Astrocyte of the hippocampus (primary cell): Measurements from ENCODE around the gene MMP28.

Experiments
- DNase-seq: peaks from one replicate; pipeline ENCODE4 v3.0.0; 2011; ENCODE audit warnings: low read depth, low spot score

The MMP28 gene, protein sequence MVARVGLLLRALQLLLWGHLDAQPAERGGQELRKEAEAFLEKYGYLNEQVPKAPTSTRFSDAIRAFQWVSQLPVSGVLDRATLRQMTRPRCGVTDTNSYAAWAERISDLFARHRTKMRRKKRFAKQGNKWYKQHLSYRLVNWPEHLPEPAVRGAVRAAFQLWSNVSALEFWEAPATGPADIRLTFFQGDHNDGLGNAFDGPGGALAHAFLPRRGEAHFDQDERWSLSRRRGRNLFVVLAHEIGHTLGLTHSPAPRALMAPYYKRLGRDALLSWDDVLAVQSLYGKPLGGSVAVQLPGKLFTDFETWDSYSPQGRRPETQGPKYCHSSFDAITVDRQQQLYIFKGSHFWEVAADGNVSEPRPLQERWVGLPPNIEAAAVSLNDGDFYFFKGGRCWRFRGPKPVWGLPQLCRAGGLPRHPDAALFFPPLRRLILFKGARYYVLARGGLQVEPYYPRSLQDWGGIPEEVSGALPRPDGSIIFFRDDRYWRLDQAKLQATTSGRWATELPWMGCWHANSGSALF

DNA sequence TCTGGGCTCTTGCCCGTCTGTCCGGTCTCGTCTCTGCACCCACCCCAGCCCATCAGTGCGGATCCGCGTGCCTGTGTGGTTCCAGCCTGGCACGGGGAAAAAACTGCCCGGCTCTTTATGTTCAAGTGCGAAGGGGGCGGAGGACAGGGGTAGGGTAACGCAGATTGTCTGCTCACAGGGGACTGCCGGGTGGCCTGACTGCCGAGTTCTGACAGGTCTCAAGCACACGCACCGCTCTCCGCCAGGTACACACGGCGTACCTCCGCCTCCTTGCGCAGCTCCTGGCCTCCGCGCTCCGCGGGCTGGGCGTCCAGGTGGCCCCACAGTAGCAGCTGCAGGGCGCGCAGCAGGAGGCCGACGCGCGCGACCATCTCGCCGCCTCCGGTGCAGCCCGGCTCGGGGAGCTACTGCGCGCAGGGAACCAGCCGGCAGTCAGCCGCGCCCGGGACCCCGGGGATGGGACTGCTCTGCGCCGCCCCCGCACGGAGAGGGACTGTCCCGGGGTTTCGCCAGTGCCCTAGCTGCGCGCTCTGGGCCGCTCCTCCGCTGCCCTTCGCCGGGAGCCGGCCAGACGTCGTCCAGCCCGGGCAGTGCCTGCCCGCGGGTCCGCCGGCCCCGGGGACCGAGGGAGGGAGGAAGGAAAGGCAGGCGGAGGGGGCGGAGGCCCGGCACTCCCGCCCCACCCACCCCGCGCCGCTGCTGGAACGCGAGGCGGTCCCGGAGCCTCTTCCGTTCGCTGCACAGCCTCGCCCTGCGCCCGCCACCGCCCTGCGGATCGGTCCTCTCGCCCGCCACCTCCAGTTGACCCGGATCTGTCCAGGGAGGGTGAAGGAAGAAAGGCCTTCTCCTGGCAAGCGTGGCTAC, at the start of gene MMP28:
MMP28 (minus strand) TSS at position 635 of the 864 bp plus-strand sequence; CDS start at position 371, 264 bp downstream.
- DNase-seq, result peak; percentile 60

DNA sequence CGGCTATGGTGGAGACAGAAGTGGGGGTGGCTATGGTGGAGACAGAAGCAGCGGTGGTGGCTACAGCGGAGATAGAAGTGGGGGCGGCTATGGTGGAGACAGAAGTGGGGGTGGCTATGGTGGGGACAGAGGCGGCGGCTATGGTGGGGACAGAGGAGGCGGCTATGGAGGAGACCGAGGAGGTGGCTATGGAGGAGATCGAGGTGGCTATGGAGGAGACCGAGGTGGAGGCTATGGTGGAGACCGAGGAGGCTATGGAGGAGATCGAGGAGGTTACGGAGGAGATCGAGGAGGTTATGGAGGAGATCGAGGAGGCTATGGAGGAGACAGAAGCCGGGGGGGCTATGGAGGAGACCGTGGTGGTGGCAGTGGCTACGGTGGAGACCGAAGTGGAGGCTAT, 49.1 kb upstream of the MMP28 start:
- DNase-seq, result no peak

DNA sequence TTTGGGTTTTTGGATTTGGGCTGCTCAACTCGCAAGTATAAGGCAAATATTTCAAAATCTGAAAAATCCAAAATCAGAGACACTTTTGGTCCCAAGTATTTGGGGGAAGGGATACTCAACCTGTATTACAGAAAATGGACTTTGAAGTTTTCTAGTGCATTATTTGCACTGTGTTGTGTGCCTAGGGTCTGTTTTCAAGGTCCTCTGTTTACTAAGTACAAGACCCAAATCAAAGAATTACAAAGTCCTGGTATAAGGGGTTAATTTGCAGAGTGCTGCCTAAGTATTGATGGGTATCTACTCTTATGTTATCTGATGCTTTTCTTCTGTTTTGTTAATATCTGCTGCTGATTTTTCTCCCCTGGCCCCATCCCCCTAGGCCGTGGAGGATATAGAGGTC, 48.3 kb upstream of the MMP28 start:
- no peak for DNase-seq

DNA sequence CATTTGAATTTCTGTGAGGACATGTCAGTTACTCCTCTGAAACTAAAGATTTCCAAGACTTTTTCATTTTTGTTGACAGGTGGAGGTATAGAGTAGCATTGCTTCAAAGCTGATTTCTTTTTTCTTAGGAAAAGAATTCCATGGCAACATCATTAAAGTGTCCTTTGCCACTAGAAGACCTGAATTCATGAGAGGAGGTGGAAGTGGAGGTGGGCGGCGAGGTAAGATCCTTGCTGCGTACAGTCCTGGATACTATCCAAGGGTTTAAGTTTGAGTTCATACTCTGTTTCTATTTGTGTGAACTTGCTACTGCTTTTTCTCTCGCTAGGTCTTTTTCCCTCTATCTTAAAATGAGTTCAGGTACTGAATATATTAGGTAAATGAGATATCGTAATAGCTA, 46.8 kb upstream of the MMP28 start:
- no peak for DNase-seq

DNA sequence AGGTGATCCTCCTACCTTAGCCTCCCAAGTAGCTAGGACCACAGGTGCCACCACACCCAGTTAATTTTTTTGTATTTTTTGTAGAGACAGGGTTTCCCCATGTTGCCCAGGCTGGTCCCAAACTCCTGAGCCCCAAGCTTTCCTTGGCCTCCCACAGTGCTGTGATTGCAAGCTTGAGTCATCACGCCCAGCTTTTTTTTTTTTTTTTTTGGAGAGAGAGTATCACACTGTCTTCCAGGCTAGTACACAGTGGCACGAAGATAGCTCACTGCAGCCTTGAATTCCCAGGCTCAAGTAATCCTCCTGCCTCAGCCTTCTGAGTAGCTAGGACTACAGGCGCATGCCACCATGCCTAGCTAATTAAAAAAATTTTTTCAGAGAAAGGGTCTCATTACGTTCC, 46.1 kb upstream of the MMP28 start:
- DNase-seq, result no peak

DNA sequence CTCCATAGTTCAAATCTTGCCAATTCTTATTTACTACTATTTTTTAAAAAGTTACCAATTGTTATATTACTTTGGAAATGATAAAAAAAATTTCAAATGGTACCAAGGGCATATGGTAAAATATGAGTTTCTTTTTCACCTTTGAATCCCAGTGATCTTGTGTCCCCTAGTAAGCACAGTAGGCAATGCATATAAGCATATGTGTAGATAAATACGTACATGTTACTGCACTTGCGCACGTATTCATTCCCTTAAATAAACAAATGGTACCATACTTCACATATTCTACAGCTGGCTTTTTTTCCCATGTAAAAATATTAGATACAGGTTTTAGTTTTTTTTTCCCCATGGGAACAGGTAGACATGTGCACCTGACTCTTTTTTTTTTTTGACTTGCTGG, 45.7 kb upstream of the MMP28 start:
- DNase-seq, result no peak

DNA sequence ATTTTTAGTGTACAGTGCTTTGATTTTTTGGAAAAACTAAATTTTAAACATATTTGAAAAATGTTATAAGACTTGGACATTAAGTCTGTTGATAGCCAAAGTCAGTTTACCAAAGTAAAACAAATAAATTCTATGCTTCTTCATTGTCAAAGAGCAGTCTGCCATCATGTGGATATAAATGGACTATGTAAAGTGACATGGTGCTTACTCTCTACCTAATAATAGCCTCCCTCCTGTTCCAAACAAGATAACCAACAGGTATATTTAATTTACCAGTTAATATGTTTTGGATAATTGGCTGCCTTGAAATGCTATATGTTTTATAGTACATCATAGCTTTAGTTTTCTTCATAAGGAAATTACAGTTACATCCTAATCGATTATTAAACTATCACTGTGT, 29.8 kb upstream of the MMP28 start:
- no peak for DNase-seq

DNA sequence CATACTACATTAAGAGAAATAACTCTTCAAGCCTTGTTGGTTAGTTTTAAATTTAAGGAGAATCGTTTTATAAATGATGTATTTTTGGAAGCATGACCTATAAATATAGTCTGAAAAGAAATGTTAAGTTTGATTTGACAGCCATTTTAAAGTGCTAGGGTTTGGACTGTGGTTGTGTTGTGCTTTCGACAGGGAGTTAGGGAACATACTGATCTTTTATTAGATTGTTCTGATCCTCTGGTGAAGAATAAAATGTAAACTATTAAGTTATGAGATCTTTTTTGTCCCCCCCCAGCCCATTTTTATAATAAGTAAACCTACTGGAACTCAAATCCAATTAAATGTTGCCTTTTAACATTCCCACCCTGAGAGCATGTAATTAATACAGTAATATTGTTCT, 25.9 kb upstream of the MMP28 start:
- DNase-seq, result no peak

DNA sequence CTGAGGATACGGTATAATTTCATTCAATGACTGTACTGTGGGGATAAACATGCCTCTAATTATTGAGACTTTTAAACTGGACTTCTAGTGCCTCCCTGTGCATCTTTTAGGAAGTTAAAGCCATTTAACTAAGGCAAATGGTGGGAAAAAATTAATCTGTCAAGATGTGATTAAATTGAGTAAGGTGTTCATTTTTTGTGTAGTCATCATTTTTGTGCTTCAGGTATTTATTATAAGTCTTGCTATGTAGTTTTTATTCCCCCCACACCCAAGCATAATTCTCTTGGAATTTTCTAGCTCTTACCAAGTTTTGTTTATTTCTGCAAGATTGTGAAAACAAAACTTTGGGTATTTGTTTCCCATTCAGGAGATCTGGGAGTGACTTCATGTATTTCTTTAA, 24.0 kb upstream of the MMP28 start:
- no peak for DNase-seq

DNA sequence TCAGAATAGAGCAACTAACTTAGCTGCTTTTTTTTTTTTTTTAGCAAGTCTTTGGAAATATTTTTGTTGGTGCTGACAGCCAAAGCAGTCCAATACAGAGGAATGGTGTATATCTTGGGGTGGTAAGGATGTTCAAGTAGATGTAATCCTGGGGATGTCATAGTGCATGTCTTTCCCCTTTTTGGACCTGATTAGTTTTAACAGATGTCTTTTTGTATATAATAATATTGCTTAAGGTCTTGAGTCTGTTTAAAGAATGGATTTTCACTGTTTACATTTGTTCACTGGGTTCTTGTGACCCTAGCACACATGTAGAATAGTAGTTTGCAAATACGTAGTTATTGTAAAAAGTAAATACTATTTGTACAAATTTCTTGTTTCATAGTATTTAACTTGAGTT, 21.8 kb upstream of the MMP28 start:
- no peak for DNase-seq

DNA sequence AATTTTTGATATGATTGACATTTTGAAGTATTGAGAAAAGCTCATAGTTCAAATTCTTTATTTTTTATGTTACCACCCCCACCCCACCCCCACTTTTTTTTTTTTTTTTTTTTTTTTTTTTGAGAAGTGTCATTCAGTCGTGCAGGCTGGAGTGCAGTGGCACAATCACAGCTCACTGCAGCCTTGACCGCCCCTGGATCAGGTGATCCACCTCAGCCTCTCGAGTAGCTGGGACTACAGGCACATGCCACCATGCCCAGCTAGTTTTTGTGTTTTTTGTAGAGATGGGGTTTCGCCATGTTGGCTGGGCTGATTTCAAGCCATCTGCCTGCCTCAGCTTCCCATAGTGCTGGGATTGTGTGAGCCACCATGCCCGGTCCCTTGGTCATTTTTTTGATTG, 21.3 kb upstream of the MMP28 start:
- no peak for DNase-seq

DNA sequence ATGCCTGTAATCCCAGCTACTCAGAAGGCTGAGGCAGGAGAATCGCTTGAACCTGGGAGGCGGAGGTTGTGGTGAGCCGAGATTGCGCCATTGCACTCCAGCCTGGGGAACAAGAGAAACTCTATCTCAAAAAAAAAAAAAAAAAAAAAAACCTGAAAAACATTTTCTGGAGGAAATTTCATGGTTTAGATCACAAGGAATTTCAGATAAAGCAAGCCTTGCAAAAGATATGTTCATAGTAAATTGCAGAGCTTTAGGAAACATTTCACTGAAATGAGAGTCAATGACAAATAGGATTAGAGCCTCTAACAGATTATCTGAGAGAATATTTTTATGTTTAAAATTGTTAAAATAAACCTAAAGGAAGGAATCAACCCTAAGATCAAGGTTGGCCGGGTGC, 17.0 kb upstream of the MMP28 start:
- DNase-seq, result no peak

DNA sequence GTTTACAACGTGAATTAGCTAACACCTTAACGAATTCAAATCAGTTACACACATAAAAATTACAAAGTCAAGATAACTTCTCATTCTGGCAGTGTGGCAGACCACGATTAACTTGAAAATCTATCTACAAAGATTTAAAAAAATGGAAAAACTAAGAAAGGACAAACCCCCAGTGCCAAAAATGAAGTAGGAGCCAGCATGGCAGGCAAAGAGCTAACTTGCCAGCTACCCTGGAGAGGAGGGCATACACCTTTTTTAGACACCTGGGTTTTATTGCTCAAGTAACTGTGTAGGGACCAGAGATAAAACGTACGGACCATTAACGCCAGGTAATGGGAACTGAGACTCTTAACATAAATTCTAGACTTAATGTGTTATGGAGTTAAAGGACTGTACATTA, 16.3 kb upstream of the MMP28 start:
- no peak for DNase-seq

DNA sequence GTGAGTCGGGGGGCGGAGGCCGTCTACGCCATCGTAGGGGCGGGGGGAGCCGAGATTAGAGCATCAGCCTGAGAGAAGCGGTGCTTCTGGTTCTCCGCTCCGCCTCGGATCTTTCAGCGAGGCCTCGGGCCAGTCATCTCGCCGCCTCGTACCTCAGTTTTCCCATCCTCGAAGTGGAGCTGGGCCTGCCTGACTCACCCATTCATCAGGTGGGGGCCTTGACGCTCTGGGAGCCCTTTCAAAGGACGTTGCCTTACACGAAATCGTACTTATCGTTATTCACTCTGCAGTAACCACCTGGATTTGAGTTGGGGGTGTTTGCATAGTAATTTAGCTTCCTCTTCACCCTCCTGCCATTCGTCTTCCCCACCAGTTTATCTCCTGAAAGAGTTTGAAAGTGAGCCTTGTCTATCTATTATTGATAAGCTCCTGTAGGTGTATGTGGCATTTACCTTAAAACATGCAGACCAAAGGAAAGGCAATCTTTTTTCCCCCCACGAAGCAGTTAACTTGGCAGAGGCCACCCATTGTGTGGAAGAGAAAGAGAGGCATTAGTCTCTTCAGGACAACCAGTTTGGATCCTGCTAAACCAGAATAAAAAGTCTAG, 14.5 kb upstream of the MMP28 start:
- no peak for DNase-seq

DNA sequence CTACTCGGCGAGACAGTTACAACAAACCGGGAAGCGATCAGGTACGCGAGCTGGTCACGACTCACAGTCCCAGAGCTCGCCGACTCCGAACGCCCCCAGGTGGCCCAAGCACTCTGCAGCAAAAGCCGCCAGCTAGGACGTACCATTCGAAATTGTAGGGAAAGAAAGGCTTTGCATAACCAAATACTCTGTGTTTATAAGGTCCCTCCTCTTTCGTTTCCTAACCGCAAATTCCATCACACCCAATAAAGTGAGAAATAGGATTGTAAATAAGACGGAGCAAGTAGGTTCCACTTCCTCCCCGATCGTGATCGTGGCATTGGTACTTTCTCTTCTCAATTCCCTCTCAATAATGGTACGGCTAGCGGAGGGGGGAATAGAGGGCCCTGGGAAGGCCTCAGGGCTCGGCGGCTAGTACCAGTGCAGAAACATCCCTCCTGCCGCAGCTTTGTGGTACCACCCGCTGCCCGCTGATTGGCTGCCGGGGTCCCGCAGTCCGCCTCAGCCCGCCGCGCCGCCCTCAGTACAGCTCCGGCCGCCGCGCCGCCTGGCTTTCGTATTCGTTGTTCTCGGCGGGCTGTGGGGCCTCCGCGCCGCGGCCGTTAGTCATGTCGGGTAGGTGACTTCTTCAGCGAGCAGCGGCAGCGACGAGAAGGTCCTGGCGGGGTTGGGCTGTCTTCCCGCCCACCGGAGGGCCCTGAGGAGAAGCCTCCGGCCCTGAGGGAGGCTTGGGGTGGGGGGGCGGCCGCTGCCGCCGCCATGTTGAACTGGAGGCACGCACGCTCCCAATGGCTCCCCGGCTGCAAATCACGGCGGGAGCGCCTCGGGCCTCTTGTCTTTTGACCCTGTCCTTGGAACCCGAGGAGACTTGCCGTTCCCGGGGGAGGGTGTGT, 13.8 kb upstream of the MMP28 start, which contains the start of gene TAF15:
TAF15 (plus strand) TSS at position 523 of the 893 bp plus-strand sequence; CDS start at position 609, 86 bp downstream.
- DNase-seq, result peak; percentile 99

DNA sequence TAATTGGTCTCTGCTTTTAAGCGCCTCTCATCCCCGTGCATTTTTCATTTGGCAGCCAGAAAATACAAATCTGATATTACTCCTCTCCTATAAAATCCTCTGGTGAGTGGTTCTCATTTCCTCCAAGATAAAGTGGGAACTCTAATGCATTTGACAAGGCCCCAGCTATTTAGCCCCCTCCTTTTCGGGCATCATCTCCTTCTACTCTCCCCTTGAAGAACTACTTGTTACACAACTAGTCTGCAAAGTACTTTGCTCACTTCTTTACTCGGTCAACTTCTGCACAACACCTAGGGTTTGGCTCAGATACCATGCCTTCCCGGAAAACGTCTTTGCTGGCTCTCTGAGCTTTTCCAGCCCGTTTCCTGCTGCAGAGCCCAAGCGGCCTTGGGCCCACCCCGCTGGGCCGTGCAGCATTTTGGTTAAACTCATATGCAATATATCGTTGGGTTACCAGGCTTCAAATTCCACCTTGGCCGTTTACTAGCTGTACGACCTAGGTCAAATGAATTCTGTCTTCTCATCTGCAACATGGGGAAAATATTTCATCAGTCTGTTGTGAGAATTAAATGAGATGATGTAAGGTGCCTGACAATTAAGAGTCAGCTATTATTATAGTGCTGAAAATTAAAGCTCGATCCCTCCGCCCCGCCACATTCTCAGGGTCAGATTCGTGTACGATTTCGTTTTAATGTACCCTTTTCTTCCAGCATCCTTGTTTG, 13.0 kb upstream of the MMP28 start:
- no peak for DNase-seq

DNA sequence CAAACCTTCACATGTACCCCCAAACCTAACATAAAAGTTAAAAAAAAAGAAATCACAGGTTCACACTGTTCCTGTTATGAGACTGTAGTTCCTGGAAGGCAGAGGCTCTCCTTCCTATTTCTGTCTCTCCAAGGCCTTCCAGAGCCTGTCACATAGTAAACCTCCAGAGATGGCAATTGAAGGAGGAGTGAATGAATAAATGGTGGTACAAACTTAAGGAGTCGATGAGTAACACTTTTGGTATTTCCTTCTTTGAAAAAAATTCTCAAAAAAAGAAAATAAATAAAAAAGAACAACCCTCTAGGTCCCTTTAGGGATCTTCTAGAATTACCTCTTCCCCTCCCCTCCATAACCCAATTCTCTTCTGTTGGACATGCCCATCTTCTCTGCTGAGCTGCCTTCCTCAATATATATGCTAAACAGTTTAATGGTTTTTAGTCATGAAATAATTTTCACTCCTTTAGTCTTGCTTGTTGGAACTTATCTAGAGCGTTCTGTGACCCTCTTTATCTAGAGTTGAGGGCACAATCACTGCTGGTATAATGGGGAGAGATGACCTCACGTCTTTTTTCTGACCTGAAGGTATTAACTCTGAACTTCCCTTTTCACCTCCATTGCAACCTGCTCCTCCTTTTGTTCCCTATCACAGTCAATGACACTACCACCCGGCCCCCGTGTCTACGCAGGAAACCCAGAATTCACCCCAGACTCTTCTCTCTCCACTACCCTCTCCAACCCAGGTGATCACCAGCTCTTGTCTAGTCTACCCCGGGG, 12.1 kb upstream of the MMP28 start:
- peak; percentile 55 for DNase-seq

DNA sequence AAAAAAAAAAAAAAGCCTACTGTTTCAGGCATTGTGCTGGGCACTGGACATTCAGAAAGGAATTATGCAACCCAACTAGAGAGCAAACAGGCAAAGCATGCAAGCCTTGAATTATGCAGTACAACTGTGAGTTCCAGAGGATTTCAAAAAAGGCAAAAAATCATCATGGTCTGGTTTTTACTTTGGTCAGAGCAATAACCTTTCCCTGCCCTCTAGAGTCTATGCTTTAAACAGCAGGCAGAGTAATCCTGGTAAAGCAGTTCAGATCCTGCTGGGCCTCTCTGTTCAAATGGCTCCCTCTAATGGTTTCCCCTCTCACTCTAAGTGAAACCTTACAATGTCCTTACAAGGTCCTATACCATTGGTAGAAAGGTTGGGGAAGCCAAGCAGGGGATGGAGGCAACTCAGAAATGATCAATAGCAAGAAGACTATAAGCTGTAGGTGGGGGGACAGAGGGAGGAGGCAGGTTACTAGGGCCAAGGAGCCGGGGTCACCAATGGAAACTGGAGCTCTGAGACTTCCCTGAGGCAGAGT, 9.3 kb upstream of the MMP28 start:
- DNase-seq, result peak; percentile 93

DNA sequence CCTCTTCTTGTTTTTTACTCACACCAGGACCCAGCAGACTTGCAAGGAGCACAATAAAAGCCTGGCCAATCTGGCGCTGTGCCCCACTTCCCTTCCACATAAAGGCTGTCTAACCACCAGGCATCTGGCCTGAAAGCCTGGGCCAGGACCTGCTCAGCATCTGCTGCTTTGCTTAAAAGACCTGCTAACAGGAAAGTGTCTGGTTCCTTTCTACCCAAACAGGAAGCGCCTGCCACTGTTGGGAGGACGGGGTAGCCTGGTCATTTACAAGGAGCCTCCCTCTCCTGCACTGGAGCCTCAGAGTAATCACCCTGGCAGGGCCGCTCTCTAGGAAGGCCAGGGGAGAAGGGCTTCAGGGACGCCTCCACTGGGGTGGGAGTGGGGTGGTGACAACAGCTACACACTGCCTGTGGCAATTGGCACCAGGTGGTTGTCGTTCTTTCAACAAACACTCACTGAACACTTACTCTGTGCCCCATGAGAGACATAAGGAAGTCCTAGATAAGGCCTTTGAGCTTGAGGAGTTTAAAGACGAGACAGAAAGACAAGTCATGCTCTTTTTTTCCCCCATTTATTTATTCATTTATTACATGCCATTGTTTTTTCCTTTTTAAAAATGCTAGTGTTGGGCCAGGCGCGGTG, 6.3 kb upstream of the MMP28 start:
- DNase-seq, result peak; percentile 92
